ENCODE data around the gene LCE3C. TPM values are rescaled to one million over a fixed set of nuclear protein-coding genes. Genes with fewer than 3 reads are reported as not detected.

Gene LCE3C
- total and polyA plus RNA-seq, 2 donors (not counting 3 experiments of a cell fraction or from before 2014, with no cell fraction given): not detected

GRCh38 chr1:152630596-152630995, 30.6 kb downstream of the LCE3C start:
- ChIA-PET CTCF (no interaction called here), POLR2A (no interaction called here)
- dilution Hi-C loops (cut with MboI; ENCODE audit: extremely low pct_ligation_motif_present, low sequenced_read_pairs) (no loop called here), intact Hi-C loops (cut with micrococcal nuclease) (no loop called here)
- H3K36me3 ChIP-seq (ENCODE audit: control insufficient read depth in 2 of 2, extremely low read depth in 1 of 2, insufficient read depth in 2 of 2, low read length in 2 of 2): no peaks in the 10 kb centered on the region
- no peaks in the 10 kb centered on the region for H3K9me1 ChIP-seq (replicated peaks; ENCODE audit: control insufficient read depth, extremely low read depth, insufficient read depth, low read length)
- H3K4me2 ChIP-seq (ENCODE audit: insufficient read depth, low read length): no peak overlapping the region
- no peak overlapping the region for H3K9ac ChIP-seq (replicated peaks; ENCODE audit: extremely low read depth, insufficient read depth, low read length)
- DNase-seq (ENCODE audit: low read depth, low spot score) (no peak), FAIRE-seq (no peak)
- no peak for TF ChIP-seq FOS (IDR thresholded peaks at IDR 0.05; ENCODE audit: borderline replicate concordance, insufficient read depth, low read length)
- TF ChIP-seq GATA2 (IDR thresholded peaks at IDR 0.05; ENCODE audit: insufficient read depth, insufficient read length, low read depth, low read length): no peak
- no peak for TF ChIP-seq MAX (IDR thresholded peaks at IDR 0.05; ENCODE audit: insufficient read depth, insufficient read length)
- TF ChIP-seq POLR2AphosphoS5 (IDR thresholded peaks at IDR 0.05; ENCODE audit: insufficient read depth, low read depth, low read length): no peak
- no peaks in the 10 kb centered on the region for H3K79me2 ChIP-seq (ENCODE audit: control insufficient read depth, insufficient read depth, low read length)
- no peaks in the 10 kb centered on the region for H4K20me1 ChIP-seq (replicated peaks; ENCODE audit: control insufficient read depth, extremely low read depth, insufficient read depth, low read length)
- H3K27ac ChIP-seq (ENCODE audit: insufficient read depth, low read depth, low read length): no peak overlapping the region
- H3K4me3 ChIP-seq (replicated peaks in 1 of 3; ENCODE audit: insufficient read depth in 1 of 3, low read depth in 1 of 3, low read length in 3 of 3): no peak overlapping the region
- H3K9me3 ChIP-seq (replicated peaks; ENCODE audit: control insufficient read depth, insufficient read depth, low read length): peaks cover 2% of the 10 kb centered on the region
- no peaks in the 10 kb centered on the region for H3K4me1 ChIP-seq (ENCODE audit: control insufficient read depth, extremely low read depth, insufficient read depth, low read length)
- H3K27me3 ChIP-seq (ENCODE audit: control insufficient read depth in 2 of 2, insufficient read depth in 2 of 2, low read length in 2 of 2): no peaks in the 10 kb centered on the region
- no peak overlapping the region for H2AFZ ChIP-seq (ENCODE audit: low read depth, low read length)
- BruUV-seq (replicated peaks): no TSS peak

- Histone ChIP-seq H3K79me2 (ENCODE audit: control insufficient read depth, insufficient read depth, low read length) (no peaks in the 10 kb centered on the region), H3K36me3 (ENCODE audit: control insufficient read depth in 2 of 2, extremely low read depth in 1 of 2, insufficient read depth in 2 of 2, low read length in 2 of 2) (no peaks in the 10 kb centered on the region), H3K9me1 (replicated peaks; ENCODE audit: control insufficient read depth, extremely low read depth, insufficient read depth, low read length) (no peaks in the 10 kb centered on the region), H3K4me2 (ENCODE audit: insufficient read depth, low read length) (no peak overlapping the region), H3K27ac (ENCODE audit: insufficient read depth, low read depth, low read length) (no peak overlapping the region), H4K20me1 (replicated peaks; ENCODE audit: control insufficient read depth, extremely low read depth, insufficient read depth, low read length) (no peaks in the 10 kb centered on the region), H3K9ac (replicated peaks; ENCODE audit: extremely low read depth, insufficient read depth, low read length) (no peak overlapping the region), H3K27me3 (ENCODE audit: control insufficient read depth in 2 of 2, insufficient read depth in 2 of 2, low read length in 2 of 2) (no peaks in the 10 kb centered on the region), H3K4me1 (ENCODE audit: control insufficient read depth, extremely low read depth, insufficient read depth, low read length) (no peaks in the 10 kb centered on the region), H3K9me3 (replicated peaks; ENCODE audit: control insufficient read depth, insufficient read depth, low read length) (no peaks in the 10 kb centered on the region), H3K4me3 (replicated peaks in 1 of 3; ENCODE audit: insufficient read depth in 1 of 3, low read depth in 1 of 3, low read length in 3 of 3) (no peak overlapping the region), H2AFZ (ENCODE audit: low read depth, low read length) (no peak overlapping the region)
- FAIRE-seq (no peak), DNase-seq (ENCODE audit: low read depth, low spot score) (no peak)
- dilution Hi-C loops (cut with MboI; ENCODE audit: extremely low pct_ligation_motif_present, low sequenced_read_pairs) (no loop called here), intact Hi-C loops (cut with micrococcal nuclease) (no loop called here)
- BruUV-seq (replicated peaks): no TSS peak
- TF ChIP-seq POLR2A (IDR thresholded peaks at IDR 0.05; ENCODE audit: low read depth, low read length) (no peak), POLR2AphosphoS5 (IDR thresholded peaks at IDR 0.05; ENCODE audit: insufficient read depth, low read depth, low read length) (no peak), FOS (IDR thresholded peaks at IDR 0.05; ENCODE audit: borderline replicate concordance, insufficient read depth, low read length) (no peak), JUN (IDR thresholded peaks at IDR 0.05; ENCODE audit: borderline replicate concordance, insufficient read depth, insufficient read length, low read depth) (no peak), MYC (IDR thresholded peaks at IDR 0.05; ENCODE audit: low read depth, low read length) (no peak), GATA2 (IDR thresholded peaks at IDR 0.05; ENCODE audit: insufficient read depth, insufficient read length, low read depth, low read length) (no peak), EZH2 (IDR thresholded peaks at IDR 0.05; ENCODE audit: borderline replicate concordance, low read depth, low read length, severe bottlenecking) (no peak), MAX (IDR thresholded peaks at IDR 0.05; ENCODE audit: insufficient read depth, insufficient read length) (no peak)
- TF ChIP-seq, protein P1, sequence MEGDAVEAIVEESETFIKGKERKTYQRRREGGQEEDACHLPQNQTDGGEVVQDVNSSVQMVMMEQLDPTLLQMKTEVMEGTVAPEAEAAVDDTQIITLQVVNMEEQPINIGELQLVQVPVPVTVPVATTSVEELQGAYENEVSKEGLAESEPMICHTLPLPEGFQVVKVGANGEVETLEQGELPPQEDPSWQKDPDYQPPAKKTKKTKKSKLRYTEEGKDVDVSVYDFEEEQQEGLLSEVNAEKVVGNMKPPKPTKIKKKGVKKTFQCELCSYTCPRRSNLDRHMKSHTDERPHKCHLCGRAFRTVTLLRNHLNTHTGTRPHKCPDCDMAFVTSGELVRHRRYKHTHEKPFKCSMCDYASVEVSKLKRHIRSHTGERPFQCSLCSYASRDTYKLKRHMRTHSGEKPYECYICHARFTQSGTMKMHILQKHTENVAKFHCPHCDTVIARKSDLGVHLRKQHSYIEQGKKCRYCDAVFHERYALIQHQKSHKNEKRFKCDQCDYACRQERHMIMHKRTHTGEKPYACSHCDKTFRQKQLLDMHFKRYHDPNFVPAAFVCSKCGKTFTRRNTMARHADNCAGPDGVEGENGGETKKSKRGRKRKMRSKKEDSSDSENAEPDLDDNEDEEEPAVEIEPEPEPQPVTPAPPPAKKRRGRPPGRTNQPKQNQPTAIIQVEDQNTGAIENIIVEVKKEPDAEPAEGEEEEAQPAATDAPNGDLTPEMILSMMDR (IDR thresholded peaks at IDR 0.05; ENCODE audit: extremely low read depth in 1 of 2, insufficient read depth in 1 of 2, low read depth in 1 of 2, low read length in 2 of 2): no peak
- CTCF ChIA-PET: interaction anchor here (1.2 kb wide), 1 partner anchor 13 kb away, joined by 3 read pairs; no protein-coding TSS in a partner anchor
- POLR2A ChIA-PET: no interaction called here
Measured at GRCh38 chr1:152640351-152640750, 40.3 kb downstream of the LCE3C start.

Data from endothelial cell of umbilical vein (primary cell).